LNCaP clone FGC (cell line): ENCODE results near the gene HBZ.
"Not testable (repeated sequence)": the region's sequence is repeated elsewhere in the genome, so short reads cannot be mapped to it uniquely, and the experiment has no call there.

Source experiments
- DNase-seq: peaks from one replicate; pipeline ENCODE4 v3.0.0-alpha.2; 2011; ENCODE audit warnings: low read depth
- H3K4me3 ChIP-seq: 2 replicates; pipeline ENCODE4 v1.5.1; 2011; ENCODE audit warnings: mild to moderate bottlenecking, low read depth, low read length, control low read depth
- CTCF ChIP-seq: IDR thresholded peaks from 2 replicates; pipeline ENCODE4 v1.5.1; 2012; ENCODE audit warnings: mild to moderate bottlenecking; ENCODE audit not compliant: control insufficient read depth, insufficient read depth; ENCODE audit errors: extremely low read depth

HBZ gene

GRCh38 chr16:159136-159849, 6.8 kb downstream of the HBZ start:
- no peak for TF ChIP-seq CTCF

GRCh38 chr16:160242-160641, 7.8 kb downstream of the HBZ start:
- not testable (repeated sequence) for DNase-seq, H3K4me3 ChIP-seq

More at GRCh38 chr16:159136-159849, 6.8 kb downstream of the HBZ start:
- no peak overlapping the region for H3K4me3 ChIP-seq
- no peak for DNase-seq

GRCh38 chr16:160691-161190, 8.3 kb downstream of the HBZ start:
- H3K4me3 ChIP-seq = no peak overlapping the region
- TF ChIP-seq CTCF = no peak
- DNase-seq = no peak

GRCh38 chr16:162271-162991, 10.0 kb downstream of the HBZ start:
- no peak for TF ChIP-seq CTCF
- no peak for DNase-seq
- no peak overlapping the region for H3K4me3 ChIP-seq

- not testable (repeated sequence) for DNase-seq, H3K4me3 ChIP-seq
These were observed 10.7 kb downstream of the HBZ start for GRCh38 chr16:163139-163538.

- DNase-seq, H3K4me3 ChIP-seq: not testable (repeated sequence)
These were observed 11.3 kb downstream of the HBZ start for GRCh38 chr16:163696-164095.

GRCh38 chr16:164134-164823, 11.8 kb downstream of the HBZ start:
- not testable (repeated sequence) for H3K4me3 ChIP-seq, DNase-seq

GRCh38 chr16:164827-165538, 12.5 kb downstream of the HBZ start:
- peak overlapping the region; percentile 21; the same call in 1 of the 2 replicates for H3K4me3 ChIP-seq
- no peak for TF ChIP-seq CTCF
- DNase-seq = no peak
